Activated naive CD4-positive, alpha-beta T cell treated with Interleukin-2 at 50 U/mL for 16 hours (primary cell): Measurements from ENCODE around the gene MYO16.

Source experiments
- DNase-seq: peaks from one replicate; pipeline ENCODE4 v3.0.0-alpha.2; 2020

Gene MYO16

GRCh38 chr13:109136873-109137272 is 507.5 kb downstream of the MYO16 start:
- DNase-seq: no peak

GRCh38 chr13:109139346-109139745 is 509.9 kb downstream of the MYO16 start:
- DNase-seq: no peak

GRCh38 chr13:109140054-109140453 is 510.6 kb downstream of the MYO16 start:
- DNase-seq: no peak

- no peak for DNase-seq
These were observed 511.3 kb downstream of the MYO16 start for GRCh38 chr13:109140479-109141349.

GRCh38 chr13:109141706-109142105 is 512.3 kb downstream of the MYO16 start:
- no peak for DNase-seq

- DNase-seq: no peak
These were observed 515.5 kb downstream of the MYO16 start for GRCh38 chr13:109144693-109145437.

- no peak for DNase-seq
These were observed 516.2 kb downstream of the MYO16 start for GRCh38 chr13:109145631-109146030.

GRCh38 chr13:109146393-109146792 is 517.0 kb downstream of the MYO16 start:
- no peak for DNase-seq

- DNase-seq: no peak
These were observed 517.7 kb downstream of the MYO16 start for GRCh38 chr13:109146912-109147647.

- no peak for DNase-seq
These were observed 518.8 kb downstream of the MYO16 start for GRCh38 chr13:109148243-109148642.

- no peak for DNase-seq
These were observed 521.3 kb downstream of the MYO16 start for GRCh38 chr13:109150696-109151095.

GRCh38 chr13:109151255-109151654 is 521.8 kb downstream of the MYO16 start:
- no peak for DNase-seq

- DNase-seq: no peak
These were observed 522.3 kb downstream of the MYO16 start for GRCh38 chr13:109151696-109152095.

GRCh38 chr13:109152311-109152820 is 523.0 kb downstream of the MYO16 start:
- no peak for DNase-seq

- DNase-seq: no peak
These were observed 523.5 kb downstream of the MYO16 start for GRCh38 chr13:109152941-109153340.

GRCh38 chr13:109154146-109154545 is 524.7 kb downstream of the MYO16 start:
- no peak for DNase-seq

GRCh38 chr13:109154546-109154945 is 525.1 kb downstream of the MYO16 start:
- no peak for DNase-seq

GRCh38 chr13:109154966-109155761 is 525.8 kb downstream of the MYO16 start:
- no peak for DNase-seq

GRCh38 chr13:109156181-109156935 is 526.9 kb downstream of the MYO16 start:
- no peak for DNase-seq

- DNase-seq: no peak
These were observed 527.9 kb downstream of the MYO16 start for GRCh38 chr13:109157275-109157674.

- DNase-seq: no peak
These were observed 529.0 kb downstream of the MYO16 start for GRCh38 chr13:109158383-109158782.
